Neutrophil (primary cell): ENCODE results near the gene EPAS1.

Experiments used
- H3K27ac ChIP-seq: fragments of 200-600 bp; sonication (generic); 2 replicates; pipeline ENCODE4 v1.5.1; 2016; ENCODE audit warnings: mild to moderate bottlenecking, moderate library complexity
- H3K27me3 ChIP-seq: fragments of 200-600 bp; sonication (generic); 2 replicates; pipeline ENCODE4 v1.6.0; 2016; ENCODE audit warnings: mild to moderate bottlenecking
- H3K36me3 ChIP-seq: fragments of 200-600 bp; sonication (generic); 2 replicates; pipeline ENCODE4 v1.5.1; 2017
- H3K4me1 ChIP-seq, 2 experiments: fragments of 200-600 bp in 1 of 2; sonication (generic) in 1 of 2; 1 replicate in 1 of 2; 2 replicates in 1 of 2; pipeline versions ENCODE4 v1.5.1 to v1.6.1; 2013 to 2016; ENCODE audit warnings: low read depth in 1 of 2, low read length in 1 of 2, mild to moderate bottlenecking in 1 of 2, moderate library complexity in 1 of 2; ENCODE audit not compliant: control insufficient read depth in 1 of 2, insufficient read depth in 1 of 2
- H3K4me3 ChIP-seq, 2 experiments: fragments of 200-600 bp in 1 of 2; sonication (generic) in 1 of 2; 1 replicate in 1 of 2; 2 replicates in 1 of 2; pipeline ENCODE4 v1.5.1; 2013 to 2016; ENCODE audit warnings: low read depth in 1 of 2, low read length in 1 of 2, mild to moderate bottlenecking in 1 of 2, moderate library complexity in 1 of 2
- H3K9me3 ChIP-seq: fragments of 200-600 bp; sonication (generic); 2 replicates; pipeline ENCODE4 v1.5.1; 2016
- TF ChIP-seq, protein P1 (sequence below): fragments of 200-600 bp; sonication (generic); IDR thresholded peaks from 2 replicates; pipeline ENCODE4 v1.5.1; 2016; ENCODE audit warnings: antibody characterized with exemption

Gene EPAS1

DNA sequence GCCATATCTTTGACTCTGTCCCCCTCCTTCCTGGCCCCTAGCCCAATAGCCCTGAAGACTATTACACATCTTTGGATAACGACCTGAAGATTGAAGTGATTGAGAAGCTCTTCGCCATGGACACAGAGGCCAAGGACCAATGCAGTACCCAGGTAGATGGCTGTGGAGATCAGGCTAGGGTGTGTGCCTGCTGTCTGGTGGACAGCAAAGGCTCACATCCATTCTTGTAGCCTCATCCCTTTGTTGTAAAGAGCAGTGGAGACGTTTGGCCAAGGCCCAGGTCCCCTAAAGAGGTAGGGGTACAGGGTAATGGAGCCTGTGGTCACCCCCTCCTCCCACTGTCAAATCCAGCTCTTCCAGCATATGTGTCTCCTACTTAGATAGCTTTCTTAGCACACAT lies 81.4 kb downstream of the EPAS1 start:
- H3K27ac ChIP-seq: no peak overlapping the region
- TF ChIP-seq, protein P1, sequence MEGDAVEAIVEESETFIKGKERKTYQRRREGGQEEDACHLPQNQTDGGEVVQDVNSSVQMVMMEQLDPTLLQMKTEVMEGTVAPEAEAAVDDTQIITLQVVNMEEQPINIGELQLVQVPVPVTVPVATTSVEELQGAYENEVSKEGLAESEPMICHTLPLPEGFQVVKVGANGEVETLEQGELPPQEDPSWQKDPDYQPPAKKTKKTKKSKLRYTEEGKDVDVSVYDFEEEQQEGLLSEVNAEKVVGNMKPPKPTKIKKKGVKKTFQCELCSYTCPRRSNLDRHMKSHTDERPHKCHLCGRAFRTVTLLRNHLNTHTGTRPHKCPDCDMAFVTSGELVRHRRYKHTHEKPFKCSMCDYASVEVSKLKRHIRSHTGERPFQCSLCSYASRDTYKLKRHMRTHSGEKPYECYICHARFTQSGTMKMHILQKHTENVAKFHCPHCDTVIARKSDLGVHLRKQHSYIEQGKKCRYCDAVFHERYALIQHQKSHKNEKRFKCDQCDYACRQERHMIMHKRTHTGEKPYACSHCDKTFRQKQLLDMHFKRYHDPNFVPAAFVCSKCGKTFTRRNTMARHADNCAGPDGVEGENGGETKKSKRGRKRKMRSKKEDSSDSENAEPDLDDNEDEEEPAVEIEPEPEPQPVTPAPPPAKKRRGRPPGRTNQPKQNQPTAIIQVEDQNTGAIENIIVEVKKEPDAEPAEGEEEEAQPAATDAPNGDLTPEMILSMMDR: no peak
- no peaks in the 10 kb centered on the region for H3K36me3 ChIP-seq
- H3K27me3 ChIP-seq: no peaks in the 10 kb centered on the region
- no peaks in the 10 kb centered on the region for H3K4me1 ChIP-seq
- no peak overlapping the region for H3K4me3 ChIP-seq
- H3K9me3 ChIP-seq: no peaks in the 10 kb centered on the region

DNA sequence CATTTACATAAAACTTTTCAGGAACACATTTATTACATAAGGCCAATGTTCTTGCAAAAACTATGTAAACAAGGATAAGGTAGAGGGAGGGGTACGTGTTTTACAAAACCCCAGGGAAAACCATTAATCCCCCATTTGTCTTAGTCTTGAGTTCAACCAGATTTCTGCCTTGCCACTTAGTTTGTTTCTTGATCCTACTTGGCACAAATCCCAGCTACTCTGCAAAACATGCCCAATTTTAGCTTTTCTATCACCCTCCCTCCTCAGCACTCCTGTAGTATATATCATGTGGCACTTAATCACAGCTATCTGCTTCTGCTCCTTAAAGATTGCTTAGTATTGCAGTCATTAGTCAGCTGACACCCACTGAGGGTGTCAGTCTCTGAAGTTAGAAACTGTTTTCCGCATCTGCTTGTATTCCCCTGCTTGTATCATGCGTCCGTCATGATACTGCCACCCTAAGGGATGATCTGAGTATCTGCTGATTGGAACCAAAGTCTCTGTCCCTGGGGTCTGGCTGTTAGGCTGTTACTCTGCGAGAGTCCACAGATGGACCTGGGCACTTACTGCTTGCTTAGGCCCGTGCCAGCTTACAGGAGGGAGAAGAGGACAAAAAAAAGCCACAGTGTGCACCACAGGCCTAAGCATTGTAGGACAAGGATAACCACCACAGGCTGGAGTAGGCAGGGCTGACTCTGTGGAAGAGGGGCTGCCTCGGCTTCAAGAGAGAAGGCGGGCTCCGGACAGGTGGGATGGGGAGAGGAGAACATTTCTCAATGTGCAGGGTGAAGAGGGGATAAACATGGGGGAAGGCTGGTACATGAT lies 82.2 kb downstream of the EPAS1 start:
- TF ChIP-seq, protein P1: no peak
- H3K9me3 ChIP-seq: no peaks in the 10 kb centered on the region
- H3K4me3 ChIP-seq: no peak overlapping the region
- no peak overlapping the region for H3K27ac ChIP-seq
- no peaks in the 10 kb centered on the region for H3K4me1 ChIP-seq
- H3K36me3 ChIP-seq: no peaks in the 10 kb centered on the region
- H3K27me3 ChIP-seq: no peaks in the 10 kb centered on the region

DNA sequence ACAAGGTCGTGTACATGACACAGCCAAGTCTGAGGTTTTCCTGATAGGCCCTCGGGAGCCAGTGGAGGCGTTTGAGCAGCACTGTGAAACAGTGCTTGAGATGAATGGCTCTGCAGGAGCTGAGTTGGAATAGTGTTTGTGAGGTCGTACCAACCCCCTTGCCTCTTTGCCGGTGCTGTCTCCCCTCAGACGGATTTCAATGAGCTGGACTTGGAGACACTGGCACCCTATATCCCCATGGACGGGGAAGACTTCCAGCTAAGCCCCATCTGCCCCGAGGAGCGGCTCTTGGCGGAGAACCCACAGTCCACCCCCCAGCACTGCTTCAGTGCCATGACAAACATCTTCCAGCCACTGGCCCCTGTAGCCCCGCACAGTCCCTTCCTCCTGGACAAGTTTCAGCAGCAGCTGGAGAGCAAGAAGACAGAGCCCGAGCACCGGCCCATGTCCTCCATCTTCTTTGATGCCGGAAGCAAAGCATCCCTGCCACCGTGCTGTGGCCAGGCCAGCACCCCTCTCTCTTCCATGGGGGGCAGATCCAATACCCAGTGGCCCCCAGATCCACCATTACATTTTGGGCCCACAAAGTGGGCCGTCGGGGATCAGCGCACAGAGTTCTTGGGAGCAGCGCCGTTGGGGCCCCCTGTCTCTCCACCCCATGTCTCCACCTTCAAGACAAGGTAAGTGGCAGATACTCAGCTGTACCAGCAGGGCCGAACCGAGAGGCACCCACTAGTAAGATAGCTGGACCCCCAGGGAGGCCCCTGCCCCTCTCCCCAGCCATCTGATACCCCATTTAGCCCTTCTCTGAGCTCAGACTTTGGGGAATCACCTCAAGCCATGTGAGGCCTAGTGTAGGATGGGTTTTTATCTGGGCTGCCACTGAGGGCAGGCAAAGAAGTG lies 83.1 kb downstream of the EPAS1 start:
- Histone ChIP-seq H3K27me3 (no peaks in the 10 kb centered on the region), H3K27ac (no peak overlapping the region), H3K4me1 (peaks cover 0 to 1% of the 10 kb centered on the region in 2 experiments), H3K36me3 (no peaks in the 10 kb centered on the region), H3K4me3 (no peak overlapping the region), H3K9me3 (no peaks in the 10 kb centered on the region)
- TF ChIP-seq, protein P1: no peak

DNA sequence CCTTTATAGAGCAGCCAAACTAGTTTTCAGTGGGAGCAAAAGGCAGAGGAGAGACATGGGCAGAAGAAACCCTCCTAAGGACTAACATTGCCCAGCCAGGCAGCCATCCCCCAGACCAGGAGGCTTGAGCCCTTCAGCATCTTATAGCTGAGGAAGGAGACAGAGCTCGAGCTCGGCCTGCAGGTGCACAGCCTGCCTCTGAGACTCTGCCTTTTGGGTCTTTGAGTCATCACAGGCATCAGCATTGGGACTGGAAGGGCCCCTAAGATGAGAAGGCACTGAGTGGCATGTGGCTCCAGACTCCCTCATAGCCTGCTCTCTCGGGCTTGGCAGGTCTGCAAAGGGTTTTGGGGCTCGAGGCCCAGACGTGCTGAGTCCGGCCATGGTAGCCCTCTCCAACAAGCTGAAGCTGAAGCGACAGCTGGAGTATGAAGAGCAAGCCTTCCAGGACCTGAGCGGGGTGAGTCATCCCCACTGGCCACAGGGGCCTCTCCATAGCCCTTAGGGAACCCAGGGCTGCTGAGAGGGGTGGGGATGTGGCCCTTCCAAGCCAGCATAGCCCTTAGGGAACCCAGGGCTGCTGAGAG lies 84.1 kb downstream of the EPAS1 start:
- H3K27ac ChIP-seq: no peak overlapping the region
- TF ChIP-seq, protein P1: no peak
- no peaks in the 10 kb centered on the region for H3K27me3 ChIP-seq
- H3K4me3 ChIP-seq: no peak overlapping the region
- H3K4me1 ChIP-seq: peaks cover 9 to 12% of the 10 kb centered on the region in 2 experiments
- no peaks in the 10 kb centered on the region for H3K9me3 ChIP-seq
- H3K36me3 ChIP-seq: no peaks in the 10 kb centered on the region

DNA sequence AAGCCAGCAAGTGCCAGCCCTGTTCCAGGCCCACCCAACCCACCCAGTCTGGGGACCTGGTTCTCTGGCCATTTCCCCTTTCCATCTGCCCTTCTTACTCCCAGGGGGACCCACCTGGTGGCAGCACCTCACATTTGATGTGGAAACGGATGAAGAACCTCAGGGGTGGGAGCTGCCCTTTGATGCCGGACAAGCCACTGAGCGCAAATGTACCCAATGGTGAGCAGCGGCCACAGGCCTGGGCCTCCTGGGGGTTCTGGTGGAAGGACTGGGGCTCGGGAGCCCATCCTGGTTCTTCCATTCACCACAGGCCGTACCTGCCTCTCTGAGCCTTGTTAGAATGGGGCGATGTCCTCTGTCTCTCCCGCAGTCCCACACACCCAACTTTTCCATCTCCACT lies 84.7 kb downstream of the EPAS1 start:
- TF ChIP-seq, protein P1: no peak
- no peak overlapping the region for H3K4me3 ChIP-seq
- H3K27me3 ChIP-seq: no peaks in the 10 kb centered on the region
- H3K4me1 ChIP-seq: peaks cover 14 to 17% of the 10 kb centered on the region in 2 experiments
- H3K9me3 ChIP-seq: no peaks in the 10 kb centered on the region
- H3K36me3 ChIP-seq: no peaks in the 10 kb centered on the region
- no peak overlapping the region for H3K27ac ChIP-seq
